OCI-LY7 (cell line): ENCODE measurements around the gene CFAP61.

Experiments
- CTCF ChIP-seq: fragments of 200-600 bp; sonication (generic); conservative IDR thresholded peaks from 2 replicates; pipeline ENCODE4 v1.5.1; 2014; ENCODE audit warnings: mild to moderate bottlenecking, antibody characterized with exemption, low read length, moderate library complexity, mixed read lengths
- EZH2phosphoT487 ChIP-seq: fragments of 200-600 bp; sonication (generic); IDR thresholded peaks from 2 replicates; pipeline ENCODE4 v1.6.1; 2018; ENCODE audit warnings: low read depth, borderline replicate concordance, mild to moderate bottlenecking, mixed run types, antibody characterized with exemption, low read length, moderate library complexity, mixed read lengths

GRCh38 chr20:20216941-20217340 is 164.6 kb downstream of the CFAP61 start:
- TF ChIP-seq CTCF (no peak), EZH2phosphoT487 (no peak)
